ENCODE data around the gene TSPAN9.

DNA sequence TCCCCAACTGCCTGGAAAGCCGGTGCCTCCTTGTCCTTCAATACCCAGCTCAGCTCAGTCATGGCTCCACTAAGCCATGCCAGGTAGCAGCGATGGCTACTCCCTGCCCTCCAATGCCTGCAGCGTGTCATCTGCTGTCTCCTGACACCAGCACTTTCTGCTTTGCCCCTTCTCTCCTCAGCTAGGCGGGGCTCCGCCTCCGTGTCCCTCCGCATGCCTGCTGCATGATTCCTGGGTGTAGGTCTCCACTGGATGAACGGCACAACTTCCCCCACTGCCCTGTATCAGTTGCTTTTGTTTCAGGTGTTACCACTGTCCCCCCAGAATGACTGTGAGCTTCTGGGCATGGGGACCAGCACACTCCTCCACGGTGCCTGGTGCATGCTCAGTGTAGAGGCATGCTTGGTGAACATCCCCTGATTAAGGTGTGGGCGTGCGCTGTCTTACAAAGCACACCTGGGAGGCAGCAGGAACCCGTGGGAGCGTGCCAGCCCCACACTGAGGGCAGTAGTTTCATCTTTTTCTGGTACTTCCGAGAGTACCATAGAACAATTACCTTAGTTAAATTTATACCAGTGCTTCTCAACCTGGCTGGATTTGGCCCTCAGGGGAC lies 234.4 kb downstream of the TSPAN9 start:
- TF ChIP-seq, protein P1, sequence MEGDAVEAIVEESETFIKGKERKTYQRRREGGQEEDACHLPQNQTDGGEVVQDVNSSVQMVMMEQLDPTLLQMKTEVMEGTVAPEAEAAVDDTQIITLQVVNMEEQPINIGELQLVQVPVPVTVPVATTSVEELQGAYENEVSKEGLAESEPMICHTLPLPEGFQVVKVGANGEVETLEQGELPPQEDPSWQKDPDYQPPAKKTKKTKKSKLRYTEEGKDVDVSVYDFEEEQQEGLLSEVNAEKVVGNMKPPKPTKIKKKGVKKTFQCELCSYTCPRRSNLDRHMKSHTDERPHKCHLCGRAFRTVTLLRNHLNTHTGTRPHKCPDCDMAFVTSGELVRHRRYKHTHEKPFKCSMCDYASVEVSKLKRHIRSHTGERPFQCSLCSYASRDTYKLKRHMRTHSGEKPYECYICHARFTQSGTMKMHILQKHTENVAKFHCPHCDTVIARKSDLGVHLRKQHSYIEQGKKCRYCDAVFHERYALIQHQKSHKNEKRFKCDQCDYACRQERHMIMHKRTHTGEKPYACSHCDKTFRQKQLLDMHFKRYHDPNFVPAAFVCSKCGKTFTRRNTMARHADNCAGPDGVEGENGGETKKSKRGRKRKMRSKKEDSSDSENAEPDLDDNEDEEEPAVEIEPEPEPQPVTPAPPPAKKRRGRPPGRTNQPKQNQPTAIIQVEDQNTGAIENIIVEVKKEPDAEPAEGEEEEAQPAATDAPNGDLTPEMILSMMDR (IDR thresholded peaks at IDR 0.05; ENCODE audit: insufficient read depth, low read depth, low read length), result no peak
- TF ChIP-seq EZH2 (IDR thresholded peaks at IDR 0.05; ENCODE audit: insufficient read depth, low read length), result no peak
